DOHH2 (cell line): ENCODE measurements around the gene PDGFC.

Source experiments
- H3F3A ChIP-seq: fragments of 200-600 bp; sonication (generic), shearing (Covaris generic); 2 replicates; pipeline ENCODE4 v1.6.0; 2016; ENCODE audit warnings: antibody characterized with exemption, mild to moderate bottlenecking; ENCODE audit not compliant: control insufficient read depth, insufficient read depth
- H3K27ac ChIP-seq: fragments of 200-600 bp; sonication (generic); 2 replicates; pipeline ENCODE4 v1.5.1; 2014; ENCODE audit warnings: low read depth, mild to moderate bottlenecking, low read length, moderate library complexity
- H3K27me3 ChIP-seq: fragments of 200-600 bp; sonication (generic); 2 replicates; pipeline ENCODE4 v1.6.1; 2014; ENCODE audit warnings: mild to moderate bottlenecking, low read length, mixed read lengths; ENCODE audit not compliant: control insufficient read depth
- H3K36me3 ChIP-seq: fragments of 200-600 bp; sonication (generic); 2 replicates; pipeline ENCODE4 v1.6.1; 2014; ENCODE audit warnings: mild to moderate bottlenecking, low read length, moderate library complexity, mixed read lengths; ENCODE audit not compliant: control insufficient read depth
- H3K4me1 ChIP-seq: fragments of 200-600 bp; sonication (generic); 2 replicates; pipeline ENCODE4 v1.6.1; 2014; ENCODE audit warnings: mild to moderate bottlenecking, low read length, mixed read lengths; ENCODE audit not compliant: control insufficient read depth
- H3K4me2 ChIP-seq: fragments of 200-600 bp; sonication (generic); 2 replicates; pipeline ENCODE4 v1.6.0; 2014; ENCODE audit warnings: mild to moderate bottlenecking, low read length, moderate library complexity
- H3K4me3 ChIP-seq: fragments of 200-600 bp; sonication (generic); 2 replicates; pipeline ENCODE4 v1.5.1; 2014; ENCODE audit warnings: mild to moderate bottlenecking, low read length, mixed read lengths
- H3K79me2 ChIP-seq: fragments of 200-600 bp; sonication (generic); 2 replicates; pipeline ENCODE4 v1.6.1; 2014; ENCODE audit warnings: mild to moderate bottlenecking, low read length, mixed read lengths; ENCODE audit not compliant: control insufficient read depth
- H3K9me2 ChIP-seq: fragments of 200-600 bp; sonication (generic); replicated peaks from 2 replicates; pipeline ENCODE4 v1.6.1; 2014; ENCODE audit warnings: mild to moderate bottlenecking, low read length, mixed read lengths; ENCODE audit not compliant: control insufficient read depth
- H3K9me3 ChIP-seq: fragments of 200-600 bp; sonication (generic); 2 replicates; pipeline ENCODE4 v1.6.1; 2014; ENCODE audit warnings: antibody characterized with exemption, low read length, mixed read lengths; ENCODE audit not compliant: control insufficient read depth, insufficient read depth
- H4K20me1 ChIP-seq: fragments of 200-600 bp; sonication (generic); 2 replicates; pipeline ENCODE4 v1.6.0; 2014; ENCODE audit warnings: low read depth, mild to moderate bottlenecking, antibody characterized with exemption, low read length, moderate library complexity; ENCODE audit not compliant: control insufficient read depth, insufficient read depth
- CTCF ChIP-seq: fragments of 200-600 bp; sonication (generic); IDR thresholded peaks from one replicate; pipeline ENCODE4 v1.5.1; 2014; ENCODE audit warnings: antibody characterized with exemption, mild to moderate bottlenecking, low read depth, low read length; ENCODE audit not compliant: poor library complexity, severe bottlenecking
- EZH2phosphoT487 ChIP-seq: fragments of 200-600 bp; sonication (generic); IDR thresholded peaks from 2 replicates; pipeline ENCODE4 v1.6.1; 2017; ENCODE audit warnings: borderline replicate concordance, mild to moderate bottlenecking, antibody characterized with exemption, low read length, moderate library complexity, mixed read lengths

The PDGFC gene

DNA sequence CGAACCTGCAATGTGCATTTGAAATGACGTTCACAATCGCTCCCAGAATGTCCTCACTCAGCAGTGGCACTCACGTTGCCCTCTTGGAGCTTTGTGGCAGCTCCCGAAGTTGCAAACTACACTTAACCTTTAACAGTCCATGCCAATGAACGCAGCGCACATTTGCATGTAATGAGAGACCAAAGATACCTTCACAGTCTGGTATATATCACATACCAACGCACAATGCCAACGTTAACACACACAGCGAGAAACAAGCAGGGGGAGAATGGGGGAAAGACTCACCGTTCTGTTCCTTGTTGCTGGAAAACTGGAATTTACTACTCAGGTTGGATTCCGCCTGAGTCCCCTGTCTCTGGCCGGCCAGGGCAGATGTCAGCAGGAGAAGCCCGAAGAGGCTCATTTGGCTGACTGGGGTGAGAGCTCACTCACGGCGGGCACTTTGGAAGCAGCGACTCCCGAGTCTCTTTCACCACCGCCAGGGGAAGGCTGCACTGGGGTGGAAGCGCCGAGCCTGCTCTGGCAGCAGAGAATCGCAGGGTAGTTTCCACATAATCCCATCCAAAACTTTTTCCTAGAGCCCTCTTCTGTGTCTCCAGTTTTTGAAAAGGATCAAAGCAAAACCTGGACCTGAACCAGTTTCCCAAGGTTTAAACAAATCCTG, 966 bp downstream of the PDGFC start:
- no peak overlapping the region for H3K27ac ChIP-seq
- H3K4me3 ChIP-seq = no peak overlapping the region
- no peaks in the 10 kb centered on the region for H4K20me1 ChIP-seq
- TF ChIP-seq EZH2phosphoT487 = no peak
- no peak for TF ChIP-seq CTCF
- H3K79me2 ChIP-seq = no peaks in the 10 kb centered on the region
- no peaks in the 10 kb centered on the region for H3F3A ChIP-seq
- no peaks in the 10 kb centered on the region for H3K9me2 ChIP-seq
- H3K4me2 ChIP-seq = no peak overlapping the region
- H3K27me3 ChIP-seq = no peaks in the 10 kb centered on the region
- H3K9me3 ChIP-seq = no peaks in the 10 kb centered on the region
- H3K36me3 ChIP-seq = no peaks in the 10 kb centered on the region
- H3K4me1 ChIP-seq = no peaks in the 10 kb centered on the region

GRCh38 chr4:156969911-156970310, 1.7 kb downstream of the PDGFC start:
- H4K20me1 ChIP-seq = no peaks in the 10 kb centered on the region
- H3F3A ChIP-seq = no peaks in the 10 kb centered on the region
- H3K79me2 ChIP-seq = no peaks in the 10 kb centered on the region
- H3K4me3 ChIP-seq = no peak overlapping the region
- no peaks in the 10 kb centered on the region for H3K9me2 ChIP-seq
- no peaks in the 10 kb centered on the region for H3K4me1 ChIP-seq
- H3K4me2 ChIP-seq = no peak overlapping the region
- H3K9me3 ChIP-seq = no peaks in the 10 kb centered on the region
- no peak overlapping the region for H3K27ac ChIP-seq
- no peaks in the 10 kb centered on the region for H3K27me3 ChIP-seq
- H3K36me3 ChIP-seq = no peaks in the 10 kb centered on the region
- TF ChIP-seq EZH2phosphoT487 (no peak), CTCF (no peak)

GRCh38 chr4:156969101-156969500, 2.5 kb downstream of the PDGFC start:
- Histone ChIP-seq H3K9me3 (no peaks in the 10 kb centered on the region), H3F3A (no peaks in the 10 kb centered on the region), H3K4me3 (no peak overlapping the region), H3K4me2 (no peak overlapping the region), H3K4me1 (no peaks in the 10 kb centered on the region), H3K27ac (no peak overlapping the region), H3K36me3 (no peaks in the 10 kb centered on the region), H4K20me1 (no peaks in the 10 kb centered on the region), H3K79me2 (no peaks in the 10 kb centered on the region), H3K9me2 (no peaks in the 10 kb centered on the region), H3K27me3 (no peaks in the 10 kb centered on the region)
- no peak for TF ChIP-seq CTCF
- TF ChIP-seq EZH2phosphoT487 = no peak

DNA sequence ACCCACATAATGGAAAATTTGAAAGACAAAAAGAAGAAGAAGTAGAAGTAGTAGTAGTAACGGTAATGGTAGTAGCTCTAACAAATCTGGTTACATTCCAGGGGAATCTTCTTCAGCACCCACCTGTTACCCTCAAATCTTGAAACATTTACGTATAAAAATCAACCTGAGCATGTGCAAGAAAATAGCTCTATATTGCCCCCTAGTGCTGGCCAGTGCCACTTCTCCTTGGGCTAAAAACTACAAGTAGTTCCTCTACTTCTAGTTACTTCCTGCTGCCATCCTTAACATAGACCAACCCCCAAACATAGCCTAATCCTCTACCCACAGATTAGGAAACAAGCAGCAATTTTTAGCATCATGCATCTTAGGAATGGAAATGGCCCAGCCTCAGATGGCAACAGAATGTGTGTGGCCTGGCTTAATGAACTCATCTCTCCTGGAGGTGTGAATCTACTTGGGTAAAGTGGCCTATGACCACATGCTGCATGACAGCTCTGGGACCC, 3.1 kb downstream of the PDGFC start:
- Histone ChIP-seq H3K79me2 (no peaks in the 10 kb centered on the region), H3K4me3 (no peak overlapping the region), H3K27me3 (no peaks in the 10 kb centered on the region), H3K9me3 (no peaks in the 10 kb centered on the region), H3K36me3 (no peaks in the 10 kb centered on the region), H3K9me2 (no peaks in the 10 kb centered on the region), H3K4me2 (no peak overlapping the region), H4K20me1 (no peaks in the 10 kb centered on the region), H3K27ac (no peak overlapping the region), H3K4me1 (no peaks in the 10 kb centered on the region), H3F3A (no peaks in the 10 kb centered on the region)
- TF ChIP-seq EZH2phosphoT487 = no peak
- peak; percentile 73 for TF ChIP-seq CTCF
